HG02885 (cell line): Measurements from ENCODE around the gene ZDHHC11B.
"Not testable (repeated sequence)": the region's sequence is repeated elsewhere in the genome, so short reads cannot be mapped to it uniquely, and the experiment has no call there.

Experiments used
- ATAC-seq: cut with Tn5 transposase; IDR thresholded peaks from one replicate; pipeline ENCODE4 v1.9.1; 2021; ENCODE audit warnings: mild to moderate bottlenecking; ENCODE audit not compliant: unreplicated experiment, poor library complexity

ZDHHC11B gene

GRCh38 chr5:771087-771781 lies 13.3 kb downstream of the ZDHHC11B start:
- ATAC-seq = not testable (repeated sequence)

GRCh38 chr5:770585-770984 lies 13.9 kb downstream of the ZDHHC11B start:
- not testable (repeated sequence) for ATAC-seq

- not testable (repeated sequence) for ATAC-seq
These were observed 14.9 kb downstream of the ZDHHC11B start for GRCh38 chr5:769485-770145.

- ATAC-seq = no peak
These were observed 17.7 kb downstream of the ZDHHC11B start for GRCh38 chr5:766666-767431.

GRCh38 chr5:765948-766631 lies 18.4 kb downstream of the ZDHHC11B start:
- no peak for ATAC-seq

- no peak for ATAC-seq
These were observed 20.3 kb downstream of the ZDHHC11B start for GRCh38 chr5:763998-764781.

- no peak for ATAC-seq
These were observed 21.1 kb downstream of the ZDHHC11B start for GRCh38 chr5:763397-763796.

GRCh38 chr5:762996-763395 lies 21.5 kb downstream of the ZDHHC11B start:
- ATAC-seq = not testable (repeated sequence)

GRCh38 chr5:761854-762710 lies 22.4 kb downstream of the ZDHHC11B start:
- ATAC-seq = no peak

- no peak for ATAC-seq
These were observed 23.3 kb downstream of the ZDHHC11B start for GRCh38 chr5:761059-761771.

- no peak for ATAC-seq
These were observed 24.0 kb downstream of the ZDHHC11B start for GRCh38 chr5:760363-761058.

GRCh38 chr5:759781-760362 lies 24.7 kb downstream of the ZDHHC11B start:
- ATAC-seq = no peak

- ATAC-seq = no peak
These were observed 25.3 kb downstream of the ZDHHC11B start for GRCh38 chr5:759111-759751.

GRCh38 chr5:758698-759053 lies 25.9 kb downstream of the ZDHHC11B start:
- no peak for ATAC-seq

GRCh38 chr5:757931-758697 lies 26.4 kb downstream of the ZDHHC11B start:
- ATAC-seq = no peak

- ATAC-seq = no peak
These were observed 27.1 kb downstream of the ZDHHC11B start for GRCh38 chr5:757346-757930.
